SK-N-SH (cell line): Measurements from ENCODE around the gene EOLA2. TPM values are rescaled to one million over a fixed set of nuclear protein-coding genes. Genes with fewer than 3 reads are reported as not detected.
"Not testable (repeated sequence)": the region's sequence is repeated elsewhere in the genome, so short reads cannot be mapped to it uniquely, and the experiment has no call there.

Experiments used
- CTCF ChIA-PET: fragments of 300-600, 350-600 bp; formaldehyde crosslinking; extraction: SDS; loops from one replicate; lab custom pipeline; 2021; lab: Yijun Ruan, JAX
- POLR2A ChIA-PET: fragments of 350-600 bp; sonication (Branson Sonifier 250); formaldehyde crosslinking; extraction: SDS; loops from one replicate; lab custom pipeline; 2020; ENCODE audit warnings: antibody characterized with exemption, inconsistent platforms; lab: Yijun Ruan, JAX
- DNase-seq: peaks from one replicate; pipeline ENCODE4 v3.0.0; 2012
- H2AFZ ChIP-seq: fragments of 200-600 bp; sonication (generic); 2 replicates; pipeline ENCODE4 v1.8.1; 2016; ENCODE audit warnings: antibody characterized with exemption, mild to moderate bottlenecking, low read depth
- H3F3A ChIP-seq: fragments of 200-600 bp; sonication (generic); replicated peaks from 2 replicates; pipeline ENCODE3; 2016; ENCODE audit warnings: antibody characterized with exemption, mild to moderate bottlenecking; ENCODE audit not compliant: insufficient read depth
- H3K27ac ChIP-seq, 2 experiments: fragments of 200-500 bp in 1 of 2; fragments of 200-600 bp in 1 of 2; sonication (Bioruptor generic) in 1 of 2; sonication (generic), shearing (Covaris generic) in 1 of 2; 2 replicates each; pipeline versions ENCODE4 v1.5.1 to v1.6.1; 2014 to 2016; ENCODE audit warnings: low read depth in 2 of 2, inconsistent platforms in 1 of 2, low read length in 1 of 2, mild to moderate bottlenecking in 1 of 2, mixed read lengths in 1 of 2
- H3K27me3 ChIP-seq: fragments of 200-600 bp; sonication (generic), shearing (Covaris generic); 2 replicates; pipeline ENCODE4 v1.6.1; 2016; ENCODE audit warnings: mixed run types; ENCODE audit not compliant: insufficient read depth
- H3K36me3 ChIP-seq, 2 experiments: fragments of 200-500 bp in 1 of 2; fragments of 200-600 bp in 1 of 2; sonication (Bioruptor generic) in 1 of 2; sonication (generic) in 1 of 2; replicated peaks in 1 of 2; 2 replicates each; pipeline versions ENCODE3 to v1.5.1; 2014 to 2016; ENCODE audit warnings: low read length in 1 of 2, mild to moderate bottlenecking in 1 of 2; ENCODE audit not compliant: insufficient read depth in 2 of 2, control insufficient read depth in 1 of 2
- H3K4me1 ChIP-seq, 2 experiments: fragments of 200-500 bp in 1 of 2; fragments of 200-600 bp in 1 of 2; sonication (Bioruptor generic) in 1 of 2; sonication (generic), shearing (Covaris generic) in 1 of 2; 2 replicates each; pipeline versions ENCODE4 v1.5.1 to v1.6.1; 2014 to 2016; ENCODE audit warnings: low read depth in 1 of 2, low read length in 1 of 2, mixed run types in 1 of 2; ENCODE audit not compliant: insufficient read depth in 2 of 2, control insufficient read depth in 1 of 2
- H3K4me2 ChIP-seq: fragments of 200-600 bp; sonication (generic), shearing (Covaris generic); 2 replicates; pipeline ENCODE4 v1.6.1; 2017; ENCODE audit warnings: mixed run types
- H3K4me3 ChIP-seq, 2 experiments: fragments of 200-500 bp in 1 of 2; fragments of 200-600 bp in 1 of 2; sonication (Bioruptor generic) in 1 of 2; sonication (generic), shearing (Covaris generic) in 1 of 2; 2 replicates each; pipeline versions ENCODE4 v1.5.1 to v1.8.1; 2014 to 2016; ENCODE audit warnings: low read depth in 2 of 2, inconsistent platforms in 1 of 2, low read length in 1 of 2, mild to moderate bottlenecking in 1 of 2, mixed read lengths in 1 of 2, moderate library complexity in 1 of 2
- H3K79me2 ChIP-seq: fragments of 200-600 bp; sonication (generic); 2 replicates; pipeline ENCODE4 v1.8.1; 2017; ENCODE audit warnings: mild to moderate bottlenecking; ENCODE audit not compliant: insufficient read depth
- H3K9ac ChIP-seq: fragments of 200-600 bp; sonication (generic); 2 replicates; pipeline ENCODE4 v1.6.1; 2017; ENCODE audit warnings: mixed run types
- H3K9me2 ChIP-seq: fragments of 200-600 bp; sonication (generic); 2 replicates; pipeline ENCODE4 v1.6.1; 2017; ENCODE audit warnings: mixed run types
- H3K9me3 ChIP-seq: fragments of 200-600 bp; sonication (generic); 2 replicates; pipeline ENCODE4 v1.6.1; 2017; ENCODE audit warnings: mixed run types, mild to moderate bottlenecking, moderate library complexity
- H4K20me1 ChIP-seq: fragments of 200-600 bp; sonication (generic); 2 replicates; pipeline ENCODE4 v1.6.1; 2017; ENCODE audit warnings: mild to moderate bottlenecking, mixed run types; ENCODE audit not compliant: insufficient read depth
- CTCF ChIP-seq: fragments of 200-600 bp; sonication (generic); IDR thresholded peaks from 2 replicates; pipeline ENCODE4 v1.6.1; 2017; ENCODE audit warnings: antibody characterized with exemption, mild to moderate bottlenecking, moderate library complexity
- EP300 ChIP-seq, 2 experiments: IDR thresholded peaks; 2 replicates each; pipeline versions ENCODE4 v1.4.0 to v1.6.1; 2012; ENCODE audit warnings: borderline replicate concordance in 1 of 2, low read depth in 1 of 2, low read length in 1 of 2
- EZH2phosphoT487 ChIP-seq: fragments of 200-600 bp; sonication (generic); IDR thresholded peaks from 2 replicates; pipeline ENCODE4 v1.6.1; 2017; ENCODE audit warnings: low read depth, mixed run types, mild to moderate bottlenecking, antibody characterized with exemption, moderate library complexity, borderline replicate concordance
- FOXM1 ChIP-seq: IDR thresholded peaks from 2 replicates; pipeline ENCODE4 v1.4.0; 2012; ENCODE audit warnings: low read depth, mild to moderate bottlenecking
- GABPA ChIP-seq: IDR thresholded peaks from 2 replicates; pipeline ENCODE4 v1.4.0; 2012; ENCODE audit warnings: low read depth, mild to moderate bottlenecking
- GATA2 ChIP-seq: sonication (generic); formaldehyde crosslinking; IDR thresholded peaks from 2 replicates; pipeline ENCODE4 v1.5.0; 2020; ENCODE audit warnings: mild to moderate bottlenecking, missing genetic modification reagents
- IRF3 ChIP-seq: fragments of 150-350 bp; IDR thresholded peaks from 2 replicates; pipeline ENCODE4 v1.6.1; 2016; ENCODE audit warnings: mild to moderate bottlenecking, low read depth, low read length
- MXI1 ChIP-seq: IDR thresholded peaks from 2 replicates; pipeline ENCODE4 v1.6.1; 2012; ENCODE audit warnings: mild to moderate bottlenecking, low read depth, low read length, improper control_type of control experiment
- NFIC ChIP-seq: IDR thresholded peaks from 2 replicates; pipeline ENCODE4 v1.4.0; 2012; ENCODE audit warnings: borderline replicate concordance
- POLR2AphosphoS5 ChIP-seq: IDR thresholded peaks from 2 replicates; pipeline ENCODE4 v1.6.1; 2012; ENCODE audit warnings: low read depth, low read length
- SIN3A ChIP-seq: IDR thresholded peaks from 2 replicates; pipeline ENCODE4 v1.6.1; 2012; ENCODE audit warnings: low read depth, mild to moderate bottlenecking, low read length, moderate library complexity, borderline replicate concordance
- SMC3 ChIP-seq: IDR thresholded peaks from 2 replicates; pipeline ENCODE4 v1.6.1; 2012; ENCODE audit warnings: low read depth, low read length, improper control_type of control experiment
- TCF12 ChIP-seq: IDR thresholded peaks from 2 replicates; pipeline ENCODE4 v1.4.0; 2012
- YY1 ChIP-seq: IDR thresholded peaks from 2 replicates; pipeline ENCODE4 v1.4.0; 2012; ENCODE audit warnings: low read depth, mild to moderate bottlenecking
- WGBS: methylation state at CpG from one replicate; pipeline ENCODE4 v1.1.6; 2017; ENCODE audit warnings: low lambda C conversion rate; 5-methylcytosine and 5-hydroxymethylcytosine counted together
- polyA plus RNA-seq, 3 experiments: library from polyadenylated mRNA; depleted of rRNA; stranded (reverse); fragments of >200 nt; gene quantifications; 2 replicates each; pipeline ENCODE4 v1.2.3, GENCODE V29; 2012

EOLA2 gene
- polyA plus RNA-seq, 1 of the 3 experiments (the other 2 are of a cell fraction), result 43.4 TPM

GRCh38 chrX:149948016-149948415, 9.7 kb upstream of the EOLA2 start:
- H4K20me1 ChIP-seq, result no peaks in the 10 kb centered on the region
- POLR2A ChIA-PET, result interaction anchor here (2.6 kb wide), 1 partner anchor 8 kb away, joined by 8 read pairs; no protein-coding TSS in a partner anchor
- no peak overlapping the region for H3K27ac ChIP-seq
- no peaks in the 10 kb centered on the region for H3K9me3 ChIP-seq
- no peak overlapping the region for H3K4me2 ChIP-seq
- H2AFZ ChIP-seq, result no peak overlapping the region
- H3F3A ChIP-seq, result peaks cover 10% of the 10 kb centered on the region
- no peaks in the 10 kb centered on the region for H3K4me1 ChIP-seq
- no peak for TF ChIP-seq TCF12
- TF ChIP-seq EZH2phosphoT487, result no peak
- TF ChIP-seq CTCF, result no peak
- TF ChIP-seq GABPA, result no peak
- TF ChIP-seq MXI1, result no peak
- TF ChIP-seq YY1, result no peak
- no peak for TF ChIP-seq NFIC
- no peak for TF ChIP-seq GATA2 (CRISPR knock-in tag)
- TF ChIP-seq EP300 (IDR thresholded peaks at IDR 0.05; ENCODE audit: borderline replicate concordance in 1 of 2, low read depth in 1 of 2, low read length in 1 of 2), result no peak
- no peak for TF ChIP-seq POLR2AphosphoS5
- TF ChIP-seq IRF3, result no peak
- no peak for TF ChIP-seq SIN3A
- TF ChIP-seq SMC3, result no peak
- no peak for TF ChIP-seq FOXM1
- no peak for DNase-seq
- H3K9me2 ChIP-seq, result no peaks in the 10 kb centered on the region
- no peaks in the 10 kb centered on the region; the same call in 1 of the 2 replicates for H3K27me3 ChIP-seq
- H3K36me3 ChIP-seq, result peaks cover 0 to 8% of the 10 kb centered on the region in 2 experiments
- H3K4me3 ChIP-seq, result no peak overlapping the region
- CTCF ChIA-PET, result no interaction called here
- no peak overlapping the region for H3K9ac ChIP-seq
- whole genome bisulfite sequencing, result 52% methylated on average over 3 of the region's 3 CpGs
- no peaks in the 10 kb centered on the region for H3K79me2 ChIP-seq

GRCh38 chrX:149946932-149947331, 8.6 kb upstream of the EOLA2 start:
- H3K36me3 ChIP-seq, H2AFZ ChIP-seq, H3K4me3 ChIP-seq, POLR2A ChIA-PET, CTCF ChIA-PET, H3K27me3 ChIP-seq, DNase-seq, H3K9ac ChIP-seq, H3K9me2 ChIP-seq, H3K4me1 ChIP-seq, H3K9me3 ChIP-seq, H4K20me1 ChIP-seq, H3K4me2 ChIP-seq, H3K27ac ChIP-seq, H3K79me2 ChIP-seq: not testable (repeated sequence)
- WGBS, result no CpG with 5 or more reads among the region's 3 CpGs
- peaks cover 10% of the 10 kb centered on the region for H3F3A ChIP-seq

GRCh38 chrX:149945820-149946219, 7.5 kb upstream of the EOLA2 start:
- POLR2A ChIA-PET, H3K4me2 ChIP-seq, H3K4me1 ChIP-seq, H3K27me3 ChIP-seq, H3K79me2 ChIP-seq, H2AFZ ChIP-seq, CTCF ChIA-PET, H3K27ac ChIP-seq, H3K4me3 ChIP-seq, H3K36me3 ChIP-seq, H4K20me1 ChIP-seq, H3K9ac ChIP-seq, H3K9me2 ChIP-seq, H3K9me3 ChIP-seq, DNase-seq: not testable (repeated sequence)
- H3F3A ChIP-seq, result peaks cover 10% of the 10 kb centered on the region
- 43% methylated on average over 3 of the region's 9 CpGs for WGBS

- H3K36me3 ChIP-seq, H3K79me2 ChIP-seq, H3K9me3 ChIP-seq, H3K4me1 ChIP-seq, H3K9ac ChIP-seq, H3F3A ChIP-seq, POLR2A ChIA-PET, H3K27me3 ChIP-seq, DNase-seq, H2AFZ ChIP-seq, H3K27ac ChIP-seq, H4K20me1 ChIP-seq, CTCF ChIA-PET, H3K4me3 ChIP-seq, H3K9me2 ChIP-seq, H3K4me2 ChIP-seq: not testable (repeated sequence)
- 58% methylated on average over 11 of the region's 11 CpGs for WGBS
Observed at GRCh38 chrX:149945087-149945670, 6.9 kb upstream of the EOLA2 start.
